ENCODE measurements around the gene IRS2. TPM values are rescaled to one million over a fixed set of nuclear protein-coding genes. Genes with fewer than 3 reads are reported as not detected.

The IRS2 gene
- total RNA-seq, 1 donor from 2014 or later = 14.9 TPM

DNA sequence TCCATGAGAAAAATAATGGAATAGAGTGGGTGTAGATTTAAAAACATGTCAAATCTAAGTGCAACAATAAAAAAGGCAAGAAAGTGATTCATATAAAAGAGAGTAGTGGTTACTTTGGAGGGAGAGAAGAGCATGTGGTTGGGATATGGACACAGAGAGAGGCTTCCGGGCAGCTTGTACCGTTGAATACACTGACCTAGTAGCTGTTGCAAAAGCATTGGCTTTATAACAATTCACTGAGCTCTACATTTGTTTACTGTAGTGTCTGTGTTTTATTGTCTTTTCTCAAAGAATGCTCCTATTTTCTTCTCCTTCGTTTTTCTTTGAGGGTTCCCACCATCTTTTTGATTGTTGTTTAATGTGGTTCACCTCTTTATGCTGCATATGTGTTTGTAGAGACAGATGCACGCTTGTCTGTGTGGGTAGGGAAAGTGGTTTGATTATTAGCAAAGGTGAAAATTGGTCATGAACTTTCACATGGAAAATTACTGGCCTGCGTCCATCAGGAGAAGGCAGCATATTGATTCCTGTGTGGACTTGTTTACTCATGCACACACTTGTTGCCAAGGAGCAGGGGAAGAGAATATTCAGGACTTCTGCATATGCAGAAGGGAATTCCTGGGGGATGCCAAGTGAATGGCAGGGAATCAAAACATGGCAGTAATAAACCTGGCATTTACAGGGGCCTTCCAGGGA, 29.9 kb upstream of the IRS2 start:
- intact Hi-C loops (cut with micrococcal nuclease) = no loop called here
- H3K4me3 ChIP-seq = no peak overlapping the region
- TF ChIP-seq, protein P1, sequence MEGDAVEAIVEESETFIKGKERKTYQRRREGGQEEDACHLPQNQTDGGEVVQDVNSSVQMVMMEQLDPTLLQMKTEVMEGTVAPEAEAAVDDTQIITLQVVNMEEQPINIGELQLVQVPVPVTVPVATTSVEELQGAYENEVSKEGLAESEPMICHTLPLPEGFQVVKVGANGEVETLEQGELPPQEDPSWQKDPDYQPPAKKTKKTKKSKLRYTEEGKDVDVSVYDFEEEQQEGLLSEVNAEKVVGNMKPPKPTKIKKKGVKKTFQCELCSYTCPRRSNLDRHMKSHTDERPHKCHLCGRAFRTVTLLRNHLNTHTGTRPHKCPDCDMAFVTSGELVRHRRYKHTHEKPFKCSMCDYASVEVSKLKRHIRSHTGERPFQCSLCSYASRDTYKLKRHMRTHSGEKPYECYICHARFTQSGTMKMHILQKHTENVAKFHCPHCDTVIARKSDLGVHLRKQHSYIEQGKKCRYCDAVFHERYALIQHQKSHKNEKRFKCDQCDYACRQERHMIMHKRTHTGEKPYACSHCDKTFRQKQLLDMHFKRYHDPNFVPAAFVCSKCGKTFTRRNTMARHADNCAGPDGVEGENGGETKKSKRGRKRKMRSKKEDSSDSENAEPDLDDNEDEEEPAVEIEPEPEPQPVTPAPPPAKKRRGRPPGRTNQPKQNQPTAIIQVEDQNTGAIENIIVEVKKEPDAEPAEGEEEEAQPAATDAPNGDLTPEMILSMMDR (IDR thresholded peaks at IDR 0.05; ENCODE audit: borderline replicate concordance) = no peak
- DNase-seq = no peak
- no peak overlapping the region for H3K27ac ChIP-seq (replicated peaks)
- H3K9me3 ChIP-seq (replicated peaks) = no peaks in the 10 kb centered on the region
- H3K4me1 ChIP-seq = no peaks in the 10 kb centered on the region
- H3K36me3 ChIP-seq = no peaks in the 10 kb centered on the region
- H3K27me3 ChIP-seq (ENCODE audit: low read depth) = peaks cover 41% of the 10 kb centered on the region

- H3K9me3 ChIP-seq (replicated peaks) = no peaks in the 10 kb centered on the region
- H3K4me3 ChIP-seq = no peak overlapping the region
- no peak for DNase-seq
- no peak overlapping the region for H3K27ac ChIP-seq (replicated peaks)
- TF ChIP-seq, protein P1 (IDR thresholded peaks at IDR 0.05; ENCODE audit: borderline replicate concordance) = no peak
- no peaks in the 10 kb centered on the region for H3K36me3 ChIP-seq
- intact Hi-C loops (cut with micrococcal nuclease) = no loop called here
- no peaks in the 10 kb centered on the region for H3K4me1 ChIP-seq
- peaks cover 46% of the 10 kb centered on the region for H3K27me3 ChIP-seq (ENCODE audit: low read depth)
Measured at GRCh38 chr13:109815651-109816050, 29.3 kb upstream of the IRS2 start.

GRCh38 chr13:109813663-109814062, 27.3 kb upstream of the IRS2 start:
- Histone ChIP-seq H3K4me1 (no peaks in the 10 kb centered on the region), H3K27me3 (ENCODE audit: low read depth) (peaks cover 59% of the 10 kb centered on the region), H3K4me3 (no peak overlapping the region), H3K27ac (replicated peaks) (no peak overlapping the region), H3K9me3 (replicated peaks) (no peaks in the 10 kb centered on the region), H3K36me3 (no peaks in the 10 kb centered on the region)
- TF ChIP-seq, protein P1 (IDR thresholded peaks at IDR 0.05; ENCODE audit: borderline replicate concordance) = no peak
- intact Hi-C loops (cut with micrococcal nuclease) = no loop called here
- no peak for DNase-seq

DNA sequence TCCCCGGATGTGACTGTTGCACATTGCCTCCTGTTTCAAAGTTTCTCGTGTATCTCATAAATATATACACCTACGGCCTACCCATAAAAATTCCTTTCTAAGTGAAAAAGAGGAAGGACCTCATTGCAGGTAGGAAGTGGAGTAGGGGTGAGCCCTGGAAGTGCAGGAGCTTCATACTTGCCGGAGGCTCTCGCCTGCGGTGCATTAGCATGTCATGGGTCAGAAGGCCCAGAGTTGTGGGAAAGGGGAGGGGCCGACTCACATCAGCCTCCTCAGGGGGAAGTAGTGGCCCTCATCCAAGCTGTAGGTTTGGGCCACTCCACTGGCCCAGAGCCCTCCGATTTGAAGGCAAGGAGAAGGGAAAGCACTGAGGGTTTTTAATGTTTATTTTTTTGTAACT, 26.0 kb upstream of the IRS2 start:
- H3K9me3 ChIP-seq (replicated peaks) = no peaks in the 10 kb centered on the region

GRCh38 chr13:109810761-109811510, 24.6 kb upstream of the IRS2 start:
- TF ChIP-seq, protein P1 (IDR thresholded peaks at IDR 0.05; ENCODE audit: borderline replicate concordance) = no peak
- Histone ChIP-seq H3K4me1 (no peaks in the 10 kb centered on the region), H3K27me3 (ENCODE audit: low read depth) (peaks cover 46% of the 10 kb centered on the region), H3K27ac (replicated peaks) (no peak overlapping the region), H3K4me3 (no peak overlapping the region), H3K36me3 (no peaks in the 10 kb centered on the region), H3K9me3 (replicated peaks) (no peaks in the 10 kb centered on the region)
- intact Hi-C loops (cut with micrococcal nuclease) = no loop called here
- no peak for DNase-seq

More for the DNA sequence above, 26.0 kb upstream of the IRS2 start:
- intact Hi-C loops (cut with micrococcal nuclease) = no loop called here
- no peak for DNase-seq
- Histone ChIP-seq H3K27me3 (ENCODE audit: low read depth) (peaks cover 55% of the 10 kb centered on the region), H3K4me3 (no peak overlapping the region), H3K27ac (replicated peaks) (no peak overlapping the region), H3K36me3 (no peaks in the 10 kb centered on the region), H3K4me1 (no peaks in the 10 kb centered on the region)
- TF ChIP-seq, protein P1 (IDR thresholded peaks at IDR 0.05; ENCODE audit: borderline replicate concordance) = no peak

Data from left ventricle myocardium inferior (tissue), 1 donor.